GM04504 (cell line): Measurements from ENCODE around the gene HOXB3.

Experiments used
- DNase-seq: peaks from one replicate; pipeline ENCODE4 v3.0.0-alpha.2; 2012; ENCODE audit warnings: low read depth

Gene HOXB3

GRCh38 chr17:48500435-48501426 is 89.3 kb downstream of the HOXB3 start:
- DNase-seq, result no peak

GRCh38 chr17:48499735-48500434 is 90.2 kb downstream of the HOXB3 start:
- DNase-seq, result no peak

GRCh38 chr17:48499248-48499647 is 90.8 kb downstream of the HOXB3 start:
- DNase-seq, result no peak
